Measurements from ENCODE around the gene CAV3.

CAV3 gene

GRCh38 chr3:8723612-8724011, 10.0 kb upstream of the CAV3 start:
- no peak for DNase-seq
- Histone ChIP-seq H3K4me3 (ENCODE audit: low read depth, low read length) (no peak overlapping the region), H3K27ac (no peak overlapping the region), H3K27me3 (replicated peaks) (no peaks in the 10 kb centered on the region), H3K36me3 (replicated peaks) (no peaks in the 10 kb centered on the region)
- in situ Hi-C loops (cut with HindIII; ENCODE audit: low pct_ligation_motif_present, low sequenced_read_pairs): no loop called here
- no peak for TF ChIP-seq CTCF (IDR thresholded peaks at IDR 0.05; ENCODE audit: low read depth, low read length, missing control alignments)

GRCh38 chr3:8724108-8724752, 9.4 kb upstream of the CAV3 start:
- H3K27ac ChIP-seq: no peak overlapping the region
- H3K36me3 ChIP-seq (replicated peaks): no peaks in the 10 kb centered on the region
- no peaks in the 10 kb centered on the region for H3K27me3 ChIP-seq (replicated peaks)
- in situ Hi-C loops (cut with HindIII; ENCODE audit: low pct_ligation_motif_present, low sequenced_read_pairs): no loop called here
- no peak overlapping the region for H3K4me3 ChIP-seq (ENCODE audit: low read depth, low read length)
- DNase-seq: no peak
- no peak for TF ChIP-seq CTCF (IDR thresholded peaks at IDR 0.05; ENCODE audit: low read depth, low read length, missing control alignments)

GRCh38 chr3:8727605-8728512, 5.7 kb upstream of the CAV3 start:
- Histone ChIP-seq H3K27me3 (replicated peaks) (no peaks in the 10 kb centered on the region), H3K27ac (no peak overlapping the region), H3K36me3 (replicated peaks) (no peaks in the 10 kb centered on the region), H3K4me3 (ENCODE audit: low read depth, low read length) (no peak overlapping the region)
- TF ChIP-seq CTCF (IDR thresholded peaks at IDR 0.05; ENCODE audit: low read depth, low read length, missing control alignments): no peak
- no peak for DNase-seq
- in situ Hi-C loops (cut with HindIII; ENCODE audit: low pct_ligation_motif_present, low sequenced_read_pairs): no loop called here

- in situ Hi-C loops (cut with HindIII; ENCODE audit: low pct_ligation_motif_present, low sequenced_read_pairs): no loop called here
- Histone ChIP-seq H3K4me3 (ENCODE audit: low read depth, low read length) (no peak overlapping the region), H3K27me3 (replicated peaks) (no peaks in the 10 kb centered on the region), H3K27ac (no peak overlapping the region), H3K36me3 (replicated peaks) (no peaks in the 10 kb centered on the region)
- TF ChIP-seq CTCF (IDR thresholded peaks at IDR 0.05; ENCODE audit: low read depth, low read length, missing control alignments): no peak
- DNase-seq: no peak
These were observed 4.1 kb upstream of the CAV3 start for GRCh38 chr3:8729479-8729878.

- H3K27me3 ChIP-seq (replicated peaks): no peaks in the 10 kb centered on the region
- no peak overlapping the region for H3K27ac ChIP-seq
These were observed 2.9 kb upstream of the CAV3 start for GRCh38 chr3:8730656-8731055.

More at GRCh38 chr3:8730656-8731055, 2.9 kb upstream of the CAV3 start:
- no peak for TF ChIP-seq CTCF (IDR thresholded peaks at IDR 0.05; ENCODE audit: low read depth, low read length, missing control alignments)
- no peak overlapping the region for H3K4me3 ChIP-seq (ENCODE audit: low read depth, low read length)
- no peaks in the 10 kb centered on the region for H3K36me3 ChIP-seq (replicated peaks)
- DNase-seq: no peak
- in situ Hi-C loops (cut with HindIII; ENCODE audit: low pct_ligation_motif_present, low sequenced_read_pairs): no loop called here
